ENCODE data around the gene KCNIP1.
A peak's percentile ranks its signal among the peaks of the same experiment; 100 is the strongest.

Gene KCNIP1

GRCh38 chr5:170638454-170639220 is 134.8 kb downstream of the KCNIP1 start:
- peak; percentile 86 for TF ChIP-seq CTCF (IDR thresholded peaks at IDR 0.05; ENCODE audit: low read depth, low read length)
- no peaks in the 10 kb centered on the region; the same call in none of the 2 replicates for H3K27me3 ChIP-seq
- H3K36me3 ChIP-seq = no peaks in the 10 kb centered on the region
- peak; percentile 82 for DNase-seq
- H3K4me1 ChIP-seq = no peaks in the 10 kb centered on the region
- no peaks in the 10 kb centered on the region for H3K9me3 ChIP-seq
- no peak overlapping the region for H3K4me3 ChIP-seq (ENCODE audit: low read depth, low read length)

- no peaks in the 10 kb centered on the region for H3K36me3 ChIP-seq
- H3K9me3 ChIP-seq = no peaks in the 10 kb centered on the region
- no peaks in the 10 kb centered on the region; the same call in none of the 2 replicates for H3K27me3 ChIP-seq
- TF ChIP-seq CTCF (IDR thresholded peaks at IDR 0.05; ENCODE audit: low read depth, low read length) = no peak
- DNase-seq = no peak
- H3K4me3 ChIP-seq (ENCODE audit: low read depth, low read length) = no peak overlapping the region
- H3K4me1 ChIP-seq = no peaks in the 10 kb centered on the region
These were observed 135.6 kb downstream of the KCNIP1 start for GRCh38 chr5:170639221-170639925.

GRCh38 chr5:170640731-170641588 is 137.1 kb downstream of the KCNIP1 start:
- Histone ChIP-seq H3K27me3 (no peaks in the 10 kb centered on the region; the same call in none of the 2 replicates), H3K36me3 (no peaks in the 10 kb centered on the region), H3K4me3 (ENCODE audit: low read depth, low read length) (no peak overlapping the region), H3K4me1 (no peaks in the 10 kb centered on the region), H3K9me3 (no peaks in the 10 kb centered on the region)
- no peak for DNase-seq
- no peak for TF ChIP-seq CTCF (IDR thresholded peaks at IDR 0.05; ENCODE audit: low read depth, low read length)

GRCh38 chr5:170641589-170642031 is 137.8 kb downstream of the KCNIP1 start:
- H3K36me3 ChIP-seq = no peaks in the 10 kb centered on the region
- TF ChIP-seq CTCF (IDR thresholded peaks at IDR 0.05; ENCODE audit: low read depth, low read length) = no peak
- H3K4me3 ChIP-seq (ENCODE audit: low read depth, low read length) = no peak overlapping the region
- no peaks in the 10 kb centered on the region for H3K4me1 ChIP-seq
- H3K9me3 ChIP-seq = no peaks in the 10 kb centered on the region
- H3K27me3 ChIP-seq = peaks cover 4% of the 10 kb centered on the region
- no peak for DNase-seq

- H3K9me3 ChIP-seq = no peaks in the 10 kb centered on the region
- no peak for TF ChIP-seq CTCF (IDR thresholded peaks at IDR 0.05; ENCODE audit: low read depth, low read length)
- DNase-seq = no peak
- no peak overlapping the region for H3K4me3 ChIP-seq (ENCODE audit: low read depth, low read length)
- H3K36me3 ChIP-seq = no peaks in the 10 kb centered on the region
- H3K4me1 ChIP-seq = no peaks in the 10 kb centered on the region
- H3K27me3 ChIP-seq = peaks cover 6% of the 10 kb centered on the region
These were observed 138.4 kb downstream of the KCNIP1 start for GRCh38 chr5:170642066-170642735.

All from BE2C (cell line).